ENCODE measurements around the gene GALNT18.

Gene GALNT18

DNA sequence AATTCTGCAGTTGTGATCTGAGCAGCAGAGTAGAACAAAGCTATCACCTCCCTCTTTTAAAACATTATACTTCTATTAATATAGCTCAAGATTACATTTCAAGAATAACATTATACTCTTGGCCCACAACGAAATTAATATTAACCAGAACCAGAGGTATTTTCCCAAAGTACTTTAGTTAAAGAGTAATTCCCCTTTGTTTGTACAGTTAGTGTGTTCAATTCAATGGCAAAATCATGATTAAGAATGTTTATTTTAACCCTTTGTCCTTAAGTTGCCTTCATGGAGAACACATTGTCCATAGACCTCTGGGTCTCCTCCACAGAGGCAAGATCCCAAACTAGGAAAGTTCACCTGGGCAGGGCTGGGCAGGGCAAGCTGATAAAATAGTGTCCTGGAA, 180.7 kb downstream of the GALNT18 start:
- no peak for DNase-seq (ENCODE audit: low read depth in 4 of 4, low spot score in 1 of 4)

DNA sequence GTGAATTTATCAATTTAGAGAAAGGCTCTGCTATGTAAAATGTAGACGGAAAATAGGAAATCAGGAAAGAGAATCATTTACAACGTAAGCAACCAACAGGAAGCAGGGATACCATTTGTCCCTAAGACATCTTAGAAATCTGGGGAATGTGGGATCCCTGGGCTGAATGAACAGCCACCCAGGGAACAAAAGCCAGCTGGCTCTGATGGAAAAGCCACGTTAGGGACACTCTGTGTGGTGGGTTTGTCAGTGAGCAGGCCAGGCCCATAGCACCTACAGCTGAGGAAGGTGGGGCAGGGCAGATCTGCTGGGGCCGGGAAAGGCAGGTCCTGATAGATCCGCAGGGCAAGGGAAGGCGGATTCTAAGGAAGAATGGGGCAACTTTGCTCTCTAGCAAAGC, 181.7 kb downstream of the GALNT18 start:
- DNase-seq (ENCODE audit: low read depth in 4 of 4, low spot score in 1 of 4): no peak

DNA sequence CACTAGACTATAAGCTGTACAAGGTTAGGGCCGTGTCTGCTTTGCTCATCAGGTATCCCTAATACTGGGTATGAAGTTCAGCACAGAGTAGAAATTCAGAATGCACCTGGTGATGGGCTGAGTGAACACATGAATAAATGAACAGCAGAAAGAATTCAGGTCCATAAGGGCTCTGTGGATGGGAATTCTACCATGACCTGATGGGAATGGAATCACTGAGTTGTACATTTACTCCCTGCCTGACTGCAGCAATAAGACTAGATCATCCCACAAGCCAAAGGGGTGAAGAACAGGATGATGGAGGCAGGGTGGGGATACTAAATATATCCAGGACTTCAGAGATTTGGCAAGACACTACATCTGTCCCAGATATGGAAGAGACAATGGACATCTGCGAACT, 182.2 kb downstream of the GALNT18 start:
- DNase-seq (ENCODE audit: low read depth in 4 of 4, low spot score in 1 of 4): no peak

DNA sequence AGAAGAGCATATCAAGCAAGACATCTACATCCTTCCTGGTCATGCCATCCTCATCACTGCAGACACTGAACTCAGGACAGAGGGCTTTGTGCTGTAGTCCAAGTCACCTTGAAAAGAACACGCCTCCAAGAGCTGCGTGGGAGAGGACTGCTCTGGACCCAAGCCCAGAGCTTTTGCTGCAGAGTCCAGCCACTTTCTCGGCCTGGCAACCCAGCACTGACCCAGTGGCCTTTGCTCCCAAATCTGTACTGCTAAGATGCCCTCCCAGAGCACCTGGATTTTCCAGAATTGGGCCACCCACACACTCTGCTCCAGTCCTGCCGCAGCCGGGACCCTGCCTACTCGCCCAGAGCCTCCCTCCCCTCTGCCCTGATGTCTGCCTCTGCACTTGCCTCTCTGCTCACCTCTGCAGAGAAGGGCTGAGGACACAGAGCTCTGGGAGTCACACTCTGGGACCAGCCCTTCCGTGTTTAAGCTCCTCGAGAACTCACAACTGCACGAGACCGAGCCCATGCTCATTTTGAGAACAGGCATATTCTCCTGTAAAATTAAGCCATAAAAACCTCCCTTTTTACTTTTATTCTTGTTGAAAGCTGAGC, 185.0 kb downstream of the GALNT18 start:
- no peak for DNase-seq (ENCODE audit: low read depth in 4 of 4, low spot score in 1 of 4)

DNA sequence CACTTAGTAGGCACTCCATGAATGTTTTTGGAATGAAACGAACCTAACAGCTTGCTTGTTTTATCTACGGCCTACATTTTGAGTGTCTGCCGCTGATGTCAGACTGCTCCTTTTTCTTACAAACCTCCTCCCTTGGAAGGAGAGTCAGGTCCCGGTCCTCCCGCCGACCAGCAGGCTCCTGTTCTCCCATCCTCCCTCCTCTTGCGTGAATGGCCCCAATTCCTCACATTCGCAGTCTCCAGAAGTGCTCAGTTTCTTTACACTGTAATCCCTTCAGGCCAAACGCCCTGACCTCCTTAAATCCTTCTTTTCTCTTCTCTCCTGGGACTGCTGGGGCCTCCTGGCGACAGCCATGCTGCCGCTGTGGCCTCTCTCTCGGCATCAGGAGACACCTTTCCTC, 186.2 kb downstream of the GALNT18 start:
- DNase-seq (ENCODE audit: low read depth in 4 of 4, low spot score in 1 of 4): no peak

DNA sequence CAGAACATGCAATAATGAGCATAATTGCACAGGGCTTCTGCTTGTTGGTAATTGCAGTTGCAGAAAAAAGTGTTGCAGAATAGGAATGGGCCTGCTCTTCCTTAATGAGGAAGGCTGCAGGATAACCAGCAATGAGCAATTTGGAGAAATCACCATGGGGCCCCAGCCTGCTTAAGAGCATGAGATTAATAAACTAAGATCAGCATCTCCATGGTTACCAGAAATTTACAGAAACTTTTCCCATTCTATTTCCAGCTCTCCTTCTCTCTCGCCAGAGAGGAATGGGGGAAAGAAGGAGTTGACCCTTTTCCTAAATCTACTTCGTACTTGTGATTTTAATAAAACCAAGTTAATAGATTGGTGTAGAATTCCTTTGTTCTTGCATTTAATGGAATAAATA, 187.8 kb downstream of the GALNT18 start:
- no peak for DNase-seq (ENCODE audit: low read depth in 4 of 4, low spot score in 1 of 4)

DNA sequence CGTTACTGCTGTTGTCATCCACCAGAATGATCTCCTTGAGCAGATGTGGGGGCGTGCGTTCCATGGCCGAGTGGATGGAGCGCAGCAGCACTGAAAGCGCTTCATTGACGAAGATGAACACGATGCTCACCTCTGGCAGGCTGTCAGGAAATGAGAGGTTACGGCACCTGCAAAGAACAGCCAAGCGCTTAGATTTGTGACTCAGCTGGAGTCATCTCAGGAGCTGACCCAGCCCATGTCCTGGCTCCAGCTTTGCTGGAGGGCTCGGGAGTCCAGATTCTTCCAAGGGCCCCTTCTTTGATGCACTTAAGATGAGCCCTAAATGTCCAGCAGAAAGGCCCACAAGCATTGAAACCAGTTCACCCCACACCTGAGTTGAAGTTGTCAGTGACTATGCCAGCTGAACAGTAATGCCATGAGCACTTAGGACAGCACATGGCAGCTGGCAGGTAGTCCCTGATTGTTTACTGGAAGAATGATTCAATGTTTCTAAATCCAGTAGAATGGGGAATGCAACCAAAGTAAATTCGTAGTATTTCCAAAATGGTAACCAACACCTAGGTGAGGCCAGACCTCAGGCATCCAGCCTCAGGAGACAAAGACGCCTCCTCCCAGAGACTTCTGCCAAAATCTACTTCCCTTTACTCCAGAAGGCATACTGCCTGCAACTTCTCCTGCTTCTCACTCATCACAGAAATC, 189.0 kb downstream of the GALNT18 start:
- DNase-seq (ENCODE audit: low read depth in 4 of 4, low spot score in 1 of 4): no peak

DNA sequence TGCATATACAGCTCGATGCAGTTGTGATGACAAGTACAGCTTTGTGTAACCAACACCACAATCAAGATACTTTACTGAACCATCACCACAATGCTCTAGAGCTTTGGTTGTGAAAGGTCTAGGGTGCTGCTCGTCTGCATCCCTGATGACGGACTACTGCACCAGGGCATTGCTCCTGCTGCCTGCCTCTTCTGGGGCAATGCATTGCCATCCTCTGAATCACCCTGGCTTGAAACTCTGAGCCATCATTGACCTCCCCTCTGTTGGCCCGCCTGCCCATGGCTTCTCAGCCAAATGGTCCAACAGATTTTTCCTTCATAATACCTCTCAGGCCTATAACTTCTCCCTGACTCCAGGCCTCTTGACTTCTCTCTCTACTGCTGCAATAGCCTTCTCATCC, 191.4 kb downstream of the GALNT18 start:
- no peak for DNase-seq (ENCODE audit: low read depth in 4 of 4, low spot score in 1 of 4)

DNA sequence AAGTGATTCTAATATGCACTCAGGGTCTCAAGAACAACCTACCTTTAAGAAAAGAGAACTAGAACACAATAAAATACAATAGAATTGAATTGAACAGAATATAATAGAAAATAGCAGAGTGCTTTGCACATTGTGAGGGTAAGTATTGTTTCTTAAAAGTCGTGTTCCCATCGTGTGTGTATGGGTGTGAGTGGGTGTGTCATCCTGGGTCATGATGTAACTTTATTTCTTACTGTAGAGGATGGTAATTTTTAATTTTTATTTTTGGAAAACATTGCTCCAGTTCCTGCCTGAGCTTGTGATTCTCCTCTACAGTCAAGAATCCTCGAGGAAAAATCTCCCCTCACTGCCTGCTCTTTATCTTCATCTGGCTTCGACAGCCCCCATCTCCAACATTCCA, 193.1 kb downstream of the GALNT18 start:
- DNase-seq (ENCODE audit: low read depth in 4 of 4, low spot score in 1 of 4): no peak

DNA sequence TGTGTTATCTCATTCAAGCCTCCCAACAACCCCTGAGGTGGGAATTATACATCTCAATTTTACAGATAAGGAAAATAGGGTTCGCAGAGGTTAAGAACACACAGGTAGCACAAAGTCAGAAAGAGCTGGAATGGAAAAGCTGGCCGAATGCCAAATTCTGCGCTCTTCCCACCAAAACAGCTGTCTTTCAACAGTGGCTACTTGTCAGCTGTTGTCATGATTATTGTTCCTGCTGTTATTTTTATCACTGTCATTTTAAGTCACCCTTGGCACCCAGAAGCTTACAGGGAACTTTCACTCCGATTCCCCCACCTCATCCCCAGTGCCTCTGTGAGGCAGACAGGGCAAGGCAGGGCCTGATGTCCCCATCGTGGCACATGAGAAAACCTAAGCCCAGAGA, 194.3 kb downstream of the GALNT18 start:
- no peak for DNase-seq (ENCODE audit: low read depth in 4 of 4, low spot score in 1 of 4)

DNA sequence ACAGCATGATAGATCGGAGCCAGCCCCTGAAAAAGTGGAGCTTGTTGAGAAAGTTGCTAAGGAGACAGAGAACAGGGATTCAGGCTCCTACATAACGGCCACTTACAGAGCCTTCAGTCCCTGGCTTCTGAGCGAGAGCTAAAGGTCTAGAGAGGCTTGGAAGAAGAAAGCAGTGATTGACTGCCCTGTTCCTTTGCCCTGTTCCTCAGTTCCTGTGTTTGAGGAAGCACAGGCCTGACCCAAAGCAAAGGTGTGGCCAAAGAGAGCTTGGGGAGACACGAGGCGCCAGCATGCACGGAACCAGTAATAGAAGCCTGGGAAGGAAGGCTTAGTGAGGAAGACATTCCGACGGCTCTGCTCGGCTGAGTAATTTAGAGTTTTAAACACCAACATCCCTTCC, 194.7 kb downstream of the GALNT18 start:
- DNase-seq (ENCODE audit: low read depth in 4 of 4, low spot score in 1 of 4): no peak

DNA sequence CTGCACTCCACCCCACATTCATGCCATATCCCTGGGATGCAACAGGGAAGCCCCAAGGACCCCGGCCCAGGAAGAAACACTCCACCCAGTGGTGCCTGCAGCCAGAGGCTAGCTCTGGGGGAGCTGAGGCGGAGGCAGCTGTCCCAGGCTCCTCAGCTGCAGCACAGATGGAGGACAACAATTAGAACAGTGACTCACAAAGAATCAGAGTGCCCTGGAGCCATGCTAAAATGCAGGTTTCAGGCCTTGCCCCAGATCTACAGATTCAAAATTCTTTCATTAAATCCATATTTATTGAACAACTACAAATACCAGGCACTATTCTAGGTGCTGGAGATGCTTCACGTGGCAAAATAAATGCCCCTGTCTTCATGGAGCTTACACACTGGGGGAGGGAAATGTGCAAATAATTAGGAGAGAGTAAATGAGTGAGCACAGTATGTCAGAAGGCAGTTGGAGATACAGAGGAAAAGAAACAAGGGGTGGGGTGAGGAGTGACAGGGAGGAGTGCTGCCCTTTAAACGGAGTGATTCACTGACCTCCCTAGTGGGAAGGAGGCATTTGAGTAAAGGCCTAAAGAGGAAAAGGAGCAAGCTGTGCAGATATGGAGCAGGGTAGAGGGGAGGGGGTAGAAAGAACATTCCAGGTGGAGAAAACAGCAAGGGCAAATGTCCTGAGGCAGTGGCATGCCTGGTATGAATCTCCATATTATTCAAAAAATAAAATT, 195.4 kb downstream of the GALNT18 start:
- DNase-seq (ENCODE audit: low read depth in 4 of 4, low spot score in 1 of 4): no peak

DNA sequence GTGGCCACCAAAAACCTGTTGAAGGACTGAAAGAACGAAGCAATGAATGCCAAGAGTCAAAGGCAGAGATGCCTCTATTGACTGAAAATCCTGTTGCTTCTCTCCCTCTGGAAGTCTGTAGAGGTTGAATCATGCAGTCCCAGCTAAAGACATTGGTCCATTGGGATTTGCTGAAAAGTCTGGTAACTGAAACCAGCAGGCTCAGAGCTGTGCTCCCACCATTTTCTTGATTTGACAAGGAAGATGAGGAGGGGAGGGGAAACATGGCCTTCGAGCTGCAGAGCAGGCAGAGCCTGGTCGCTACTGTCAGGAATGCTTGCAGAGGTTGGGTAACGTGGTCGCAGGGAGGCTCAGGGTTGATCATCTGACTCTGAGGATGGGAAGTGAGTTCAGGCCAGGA, 196.0 kb downstream of the GALNT18 start:
- no peak for DNase-seq (ENCODE audit: low read depth in 4 of 4, low spot score in 1 of 4)

DNA sequence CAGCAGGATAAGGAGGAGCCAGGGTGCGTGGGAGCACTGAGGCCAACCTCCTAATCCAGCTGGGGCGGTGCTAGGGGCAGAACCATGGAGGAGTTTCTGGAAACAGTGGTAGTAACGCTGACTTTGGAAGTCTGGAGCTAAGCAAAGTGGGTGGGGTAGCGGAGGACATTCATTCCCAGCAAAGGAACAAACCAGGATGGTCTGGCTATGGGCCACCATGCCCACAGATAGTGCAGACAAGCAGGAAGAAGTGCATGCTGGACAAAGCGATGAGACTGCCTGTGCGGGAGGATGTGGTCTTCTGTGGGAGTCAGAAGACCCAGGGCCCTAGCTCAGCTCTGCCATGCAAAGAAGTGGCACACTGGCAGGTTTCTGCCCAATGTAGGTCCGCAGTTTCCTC, 197.1 kb downstream of the GALNT18 start:
- DNase-seq (ENCODE audit: low read depth in 4 of 4, low spot score in 1 of 4): no peak

DNA sequence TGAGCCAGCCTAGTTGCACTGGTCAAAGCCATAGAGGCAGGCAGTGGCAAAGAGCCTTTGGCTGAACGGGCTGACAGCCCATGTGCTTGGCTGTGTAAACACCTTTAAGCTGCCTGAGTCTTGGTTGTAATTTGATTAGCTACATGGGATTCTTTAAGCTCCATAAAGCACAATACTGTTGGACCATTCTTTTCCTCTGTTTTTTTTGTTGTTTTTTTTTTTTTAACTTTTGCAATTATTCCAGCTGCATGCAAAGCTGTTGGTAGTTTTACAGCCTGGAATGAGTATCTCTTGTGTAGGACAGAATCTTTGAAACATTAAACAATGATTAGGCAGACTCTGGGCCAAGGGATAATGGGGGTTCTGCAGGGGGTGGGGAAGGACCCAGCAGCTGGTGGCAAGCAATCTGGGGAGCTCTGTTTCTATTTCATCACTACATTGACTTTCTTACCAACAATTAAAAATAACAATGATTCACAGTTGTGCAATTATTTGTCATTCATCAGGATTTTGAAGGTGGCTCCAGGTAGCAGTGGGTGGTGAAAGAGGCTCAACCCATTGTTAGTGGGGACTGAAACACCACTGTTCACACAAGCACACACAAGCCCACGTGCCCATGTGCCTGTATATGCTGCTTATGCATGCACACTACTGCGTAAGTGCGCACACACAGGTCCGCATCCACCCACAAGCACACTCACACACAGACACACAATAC, 199.2 kb downstream of the GALNT18 start:
- no peak for DNase-seq (ENCODE audit: low read depth in 4 of 4, low spot score in 1 of 4)

DNA sequence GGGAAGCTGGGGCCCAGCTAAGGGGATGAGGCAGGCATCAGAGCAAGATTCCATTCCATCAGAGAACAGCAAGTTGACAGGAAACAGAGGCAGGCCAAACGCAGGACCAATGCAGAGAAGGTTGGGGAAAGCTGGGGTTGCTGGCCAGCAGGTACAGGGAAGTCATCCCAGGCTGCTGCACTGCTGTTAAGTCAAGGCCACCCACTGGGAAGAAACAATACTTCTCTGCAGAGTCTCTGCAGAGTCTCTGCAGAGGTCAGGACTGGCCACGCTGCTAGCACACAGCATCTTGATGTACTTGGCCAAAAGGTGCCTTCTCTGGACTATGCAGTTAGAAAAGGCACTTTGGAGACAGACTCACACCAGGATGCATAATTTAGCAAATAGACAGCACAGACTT, 200.3 kb downstream of the GALNT18 start:
- DNase-seq (ENCODE audit: low read depth in 4 of 4, low spot score in 1 of 4): no peak

DNA sequence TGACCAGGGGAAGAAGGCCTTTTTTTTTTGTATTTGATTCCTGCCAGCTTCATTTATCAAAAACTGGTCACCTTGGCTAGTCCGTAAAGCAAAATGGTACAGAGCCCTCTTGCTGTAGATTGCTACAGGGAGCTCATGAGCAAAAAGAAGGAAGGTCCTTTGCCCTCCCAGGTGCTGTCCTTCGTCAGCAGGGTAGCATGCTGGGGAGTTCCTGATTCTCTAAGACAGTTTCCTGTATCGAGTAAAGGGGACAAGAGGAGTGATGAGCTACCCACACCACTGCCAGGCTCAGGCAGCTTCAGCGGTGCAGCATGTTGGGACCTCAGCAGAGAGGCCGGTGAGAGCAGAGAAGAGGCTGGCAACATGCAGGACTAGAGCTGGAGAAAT, 200.9 kb downstream of the GALNT18 start:
- DNase-seq (ENCODE audit: low read depth in 4 of 4, low spot score in 1 of 4): no peak

DNA sequence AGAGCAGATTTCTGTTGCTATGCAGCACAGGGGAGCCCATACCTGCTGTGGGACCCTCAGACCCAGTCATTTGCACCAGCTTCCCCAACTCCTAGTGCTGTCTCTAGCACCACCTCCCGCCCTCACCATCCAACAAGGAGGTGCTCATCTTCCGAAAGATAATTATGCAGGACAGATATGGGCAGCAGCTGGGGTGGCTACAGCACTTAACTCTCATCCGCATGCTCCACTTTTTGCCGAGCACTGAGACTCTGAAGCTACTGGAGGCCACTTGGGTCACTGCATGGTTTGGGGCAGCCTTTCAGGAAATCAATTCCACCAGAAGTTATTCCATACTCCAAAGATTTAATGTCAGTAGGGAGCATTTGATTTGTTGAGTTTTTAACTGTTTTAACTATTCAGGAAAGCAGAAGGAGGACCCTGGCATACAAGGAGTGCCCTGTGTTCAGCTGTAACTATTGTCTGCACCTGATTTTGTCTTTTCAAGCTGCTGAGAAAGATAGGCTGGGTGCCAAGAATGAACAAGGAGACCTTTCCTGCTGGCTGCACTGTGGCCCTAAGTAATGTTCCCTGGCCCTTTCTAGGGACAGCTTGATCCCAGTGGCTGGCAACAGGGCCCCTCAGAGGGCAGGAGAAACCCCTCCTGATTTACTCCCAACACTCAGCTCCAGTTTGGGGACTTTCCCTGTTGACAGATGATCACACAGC, 201.5 kb downstream of the GALNT18 start:
- no peak for DNase-seq (ENCODE audit: low read depth in 4 of 4, low spot score in 1 of 4)

DNA sequence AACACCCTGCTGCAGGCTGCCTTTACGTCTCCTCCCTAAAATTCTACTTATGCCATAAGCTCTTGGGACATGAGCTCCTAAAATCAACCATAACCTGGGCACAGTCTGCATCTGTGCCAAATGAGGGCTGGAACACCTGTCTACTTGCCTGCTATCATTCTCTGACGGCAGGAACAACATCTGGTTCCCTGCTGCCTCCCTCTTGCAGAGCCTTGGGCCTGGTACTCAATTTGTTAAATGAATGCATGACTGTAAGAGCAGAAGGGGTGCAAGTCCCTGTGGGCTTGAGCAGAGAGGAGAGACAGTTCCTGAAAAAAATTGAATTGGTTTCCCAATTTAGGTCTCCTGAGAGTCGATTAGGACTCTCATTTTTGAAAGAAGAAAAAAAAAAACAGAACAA, 202.1 kb downstream of the GALNT18 start:
- DNase-seq (ENCODE audit: low read depth in 4 of 4, low spot score in 1 of 4): no peak

DNA sequence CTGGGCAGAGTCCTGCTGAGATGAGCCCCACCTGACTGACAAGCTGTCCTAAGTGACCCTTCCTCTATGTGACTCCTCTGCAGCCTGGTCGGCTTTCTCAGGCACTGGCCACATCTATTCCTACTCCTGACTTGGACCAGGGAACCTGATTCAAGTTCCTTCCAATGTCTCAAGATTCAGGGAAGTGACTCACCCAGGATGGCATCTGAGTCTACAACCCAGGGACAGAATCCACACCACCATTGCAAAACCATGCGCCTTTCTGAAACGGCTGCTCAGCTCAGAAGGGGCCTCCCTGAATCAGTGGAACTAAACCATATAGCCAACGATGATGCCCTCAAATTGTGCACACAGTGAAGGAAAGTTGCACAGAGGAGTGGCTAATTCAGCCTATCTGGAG, 204.9 kb downstream of the GALNT18 start:
- no peak for DNase-seq (ENCODE audit: low read depth in 4 of 4, low spot score in 1 of 4)

DNA sequence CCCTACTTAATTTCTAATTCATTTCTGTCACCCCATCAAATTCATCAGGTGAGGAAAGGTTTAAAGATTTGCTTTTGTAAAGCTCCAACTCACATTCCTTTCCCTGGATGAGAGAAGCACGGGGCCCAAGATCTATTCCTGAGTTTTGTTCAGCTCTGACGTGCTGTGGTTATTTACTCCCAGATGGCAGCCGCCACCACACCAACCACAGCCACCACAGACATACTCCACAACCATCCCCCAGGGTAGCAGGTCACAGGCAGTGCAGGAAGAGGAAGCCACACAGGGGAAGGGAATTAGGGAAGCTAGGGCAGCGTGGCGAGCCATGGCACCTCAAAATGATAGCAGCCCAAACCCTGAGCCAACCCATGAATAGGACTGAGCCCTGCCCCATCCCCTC, 205.3 kb downstream of the GALNT18 start:
- no peak for DNase-seq (ENCODE audit: low read depth in 4 of 4, low spot score in 1 of 4)
